H9 (cell line): ENCODE data around the gene UVRAG. TPM values are rescaled to one million over a fixed set of nuclear protein-coding genes. Genes with fewer than 3 reads are reported as not detected.

Source experiments
- DNase-seq: peaks from one replicate; pipeline ENCODE4 v3.0.0-alpha.2; 2017
- H2AFZ ChIP-seq: one replicate; pipeline ENCODE4 v1.6.1; 2013; ENCODE audit warnings: mild to moderate bottlenecking, low read length, control low read depth, moderate library complexity
- H2AK5ac ChIP-seq: 2 replicates; pipeline ENCODE4 v1.6.1; 2013; ENCODE audit warnings: low read length, control low read depth, mixed read lengths; ENCODE audit not compliant: insufficient read length
- H2BK120ac ChIP-seq: one replicate; pipeline ENCODE4 v1.6.1; 2013; ENCODE audit warnings: low read depth, mild to moderate bottlenecking, low read length, control low read depth, inconsistent platforms; ENCODE audit not compliant: poor library complexity, severe bottlenecking
- H2BK12ac ChIP-seq: 2 replicates; pipeline ENCODE4 v1.6.1; 2013; ENCODE audit warnings: low read length, control low read depth, mixed read lengths, low read depth; ENCODE audit not compliant: insufficient read length
- H2BK15ac ChIP-seq: 2 replicates; pipeline ENCODE4 v1.6.1; 2013; ENCODE audit warnings: low read depth, low read length, control low read depth
- H2BK20ac ChIP-seq: one replicate; pipeline ENCODE4 v1.6.1; 2013; ENCODE audit warnings: low read depth, mild to moderate bottlenecking, low read length, control low read depth, inconsistent platforms; ENCODE audit not compliant: poor library complexity, severe bottlenecking
- H2BK5ac ChIP-seq: 2 replicates; pipeline ENCODE4 v1.6.1; 2013; ENCODE audit warnings: low read length, control low read depth, mixed read lengths; ENCODE audit not compliant: insufficient read length
- H3K14ac ChIP-seq: 2 replicates; pipeline ENCODE4 v1.6.1; 2013; ENCODE audit warnings: low read length, control low read depth; ENCODE audit not compliant: insufficient read depth
- H3K18ac ChIP-seq: 2 replicates; pipeline ENCODE4 v1.6.1; 2013; ENCODE audit warnings: low read depth, mild to moderate bottlenecking, mixed read lengths, low read length, control low read depth; ENCODE audit not compliant: insufficient read length
- H3K23ac ChIP-seq: 2 replicates; pipeline ENCODE4 v1.6.1; 2013; ENCODE audit warnings: low read length, control low read depth, mixed read lengths, low read depth; ENCODE audit not compliant: insufficient read length
- H3K23me2 ChIP-seq: 2 replicates; pipeline ENCODE4 v1.6.1; 2013; ENCODE audit warnings: low read depth, mild to moderate bottlenecking, mixed read lengths, low read length, control low read depth; ENCODE audit not compliant: insufficient read length, poor library complexity, severe bottlenecking
- H3K27ac ChIP-seq: 2 replicates; pipeline ENCODE4 v1.5.1; 2013; ENCODE audit warnings: low read length, control low read depth, mixed read lengths, low read depth; ENCODE audit not compliant: insufficient read length
- H3K27me3 ChIP-seq: 2 replicates; pipeline ENCODE4 v1.6.1; 2013; ENCODE audit warnings: low read length, control low read depth, inconsistent platforms; ENCODE audit not compliant: insufficient read depth
- H3K4ac ChIP-seq: 2 replicates; pipeline ENCODE4 v1.6.1; 2013; ENCODE audit warnings: low read depth, mild to moderate bottlenecking, control low read depth, inconsistent platforms, low read length, moderate library complexity
- H3K4me1 ChIP-seq: 2 replicates; pipeline ENCODE4 v1.6.1; 2013; ENCODE audit warnings: low read length, control low read depth, inconsistent platforms; ENCODE audit not compliant: insufficient read depth
- H3K4me2 ChIP-seq: 2 replicates; pipeline ENCODE4 v1.6.1; 2013; ENCODE audit warnings: low read length, control low read depth, mixed read lengths; ENCODE audit not compliant: insufficient read length, insufficient read depth
- H3K56ac ChIP-seq: 2 replicates; pipeline ENCODE4 v1.6.1; 2013; ENCODE audit warnings: low read depth, mild to moderate bottlenecking, mixed read lengths, low read length, control low read depth; ENCODE audit not compliant: insufficient read length
- H3K79me1 ChIP-seq: 2 replicates; pipeline ENCODE4 v1.6.1; 2013; ENCODE audit warnings: low read depth, mild to moderate bottlenecking, moderate library complexity, low read length, control low read depth, inconsistent platforms; ENCODE audit not compliant: insufficient read depth, poor library complexity, severe bottlenecking
- H3K79me2 ChIP-seq: 2 replicates; pipeline ENCODE4 v1.6.1; 2013; ENCODE audit warnings: low read length, control low read depth, inconsistent platforms; ENCODE audit not compliant: insufficient read depth
- H3K9ac ChIP-seq: 2 replicates; pipeline ENCODE4 v1.6.1; 2013; ENCODE audit warnings: low read length, control low read depth, mixed read lengths; ENCODE audit not compliant: insufficient read length; ENCODE audit errors: extremely low read depth
- H3K9me3 ChIP-seq: one replicate; pipeline ENCODE4 v1.6.1; 2013; ENCODE audit warnings: low read depth, low read length, inconsistent platforms; ENCODE audit not compliant: control insufficient read depth
- H3T11ph ChIP-seq: one replicate; pipeline ENCODE4 v1.6.1; 2013; ENCODE audit warnings: mild to moderate bottlenecking, low read length, control low read depth, inconsistent platforms
- H4K20me1 ChIP-seq: one replicate; pipeline ENCODE4 v1.6.1; 2013; ENCODE audit not compliant: control insufficient read depth, insufficient read length, insufficient read depth
- H4K5ac ChIP-seq: 2 replicates; pipeline ENCODE4 v1.6.1; 2013; ENCODE audit warnings: low read depth, mild to moderate bottlenecking, mixed read lengths, low read length, control low read depth; ENCODE audit not compliant: insufficient read length
- H4K8ac ChIP-seq: replicated peaks from 2 replicates; pipeline ENCODE4 v1.6.1; 2013; ENCODE audit warnings: low read length, control low read depth, mixed read lengths, low read depth; ENCODE audit not compliant: insufficient read length
- H4K91ac ChIP-seq: 2 replicates; pipeline ENCODE4 v1.6.1; 2013; ENCODE audit warnings: low read depth, mild to moderate bottlenecking, moderate library complexity, mixed read lengths, low read length, control low read depth; ENCODE audit not compliant: insufficient read length
- H3K27ac Mint-ChIP-seq, 3 experiments: 2 replicates in 2 of 3; 3 replicates in 1 of 3; pipeline ENCODE4 v1.8.0; 2020 to 2021; ENCODE audit warnings: mixed read lengths in 3 of 3, mild to moderate bottlenecking in 1 of 3, moderate library complexity in 1 of 3
- H3K27me3 Mint-ChIP-seq: 2 replicates; pipeline ENCODE4 v1.8.0; 2021; ENCODE audit warnings: low read depth, mild to moderate bottlenecking, moderate library complexity, mixed read lengths
- H3K36me3 Mint-ChIP-seq, 3 experiments: 2 replicates in 2 of 3; 3 replicates in 1 of 3; pipeline ENCODE4 v1.8.0; 2020 to 2021; ENCODE audit warnings: low read depth in 3 of 3, mixed read lengths in 3 of 3; ENCODE audit not compliant: insufficient read depth in 1 of 3
- H3K4me1 Mint-ChIP-seq, 2 experiments: 2 replicates each; pipeline ENCODE4 v1.8.0; 2020; ENCODE audit warnings: mixed read lengths in 2 of 2
- H3K4me3 Mint-ChIP-seq, 2 experiments: 2 replicates in 1 of 2; 3 replicates in 1 of 2; pipeline ENCODE4 v1.8.0; 2020 to 2021; ENCODE audit warnings: mild to moderate bottlenecking in 2 of 2, mixed read lengths in 2 of 2, moderate library complexity in 1 of 2
- H3K9me3 Mint-ChIP-seq, 2 experiments: 2 replicates in 1 of 2; 3 replicates in 1 of 2; pipeline ENCODE4 v1.8.0; 2020; ENCODE audit warnings: mild to moderate bottlenecking in 2 of 2, mixed read lengths in 2 of 2, moderate library complexity in 1 of 2
- WGBS: extraction: QIAGEN DNeasy Blood & Tissue Kit; methylation state at CpG from one replicate; pipeline ENCODE4 v1.1.7; 2013; ENCODE audit warnings: missing lambda C conversion rate, low lambda C conversion rate, mixed read lengths; ENCODE audit not compliant: insufficient read length; ENCODE audit errors: extremely low coverage; 5-methylcytosine and 5-hydroxymethylcytosine counted together
- total RNA-seq: library from RNA; stranded (reverse); gene quantifications from 2 replicates; pipeline ENCODE4 v1.2.1, GENCODE V29; 2021
- TF ChIP-seq, protein P1 (sequence below): fragments of 200-600 bp; sonication (generic); conservative IDR thresholded peaks from 3 replicates; pipeline ENCODE4 v1.8.0; 2021; ENCODE audit warnings: antibody characterized with exemption, mild to moderate bottlenecking

UVRAG gene
- total RNA-seq, 1 experiment from 2014 or later: 18.5 TPM

DNA sequence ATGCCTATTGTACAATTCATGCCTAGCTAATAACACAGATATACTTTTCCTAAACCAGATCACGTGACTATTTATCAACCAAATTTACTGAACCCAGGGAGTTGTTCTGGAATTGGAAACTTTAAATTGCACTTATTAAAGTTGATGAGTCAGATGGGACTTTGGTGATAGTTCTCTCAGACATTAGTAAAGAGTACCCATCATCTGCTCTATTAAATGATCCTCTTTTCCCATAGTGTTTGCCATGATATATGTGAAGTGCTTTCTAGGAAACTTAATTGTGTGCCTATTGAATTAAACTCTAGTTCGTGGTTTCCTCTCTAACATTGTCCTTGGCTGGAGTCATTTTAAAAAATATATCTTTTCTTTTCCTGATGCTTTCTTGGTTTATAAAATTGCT lies 99.0 kb downstream of the UVRAG start:
- no peak overlapping the region for H3K27ac ChIP-seq
- TF ChIP-seq, protein P1, sequence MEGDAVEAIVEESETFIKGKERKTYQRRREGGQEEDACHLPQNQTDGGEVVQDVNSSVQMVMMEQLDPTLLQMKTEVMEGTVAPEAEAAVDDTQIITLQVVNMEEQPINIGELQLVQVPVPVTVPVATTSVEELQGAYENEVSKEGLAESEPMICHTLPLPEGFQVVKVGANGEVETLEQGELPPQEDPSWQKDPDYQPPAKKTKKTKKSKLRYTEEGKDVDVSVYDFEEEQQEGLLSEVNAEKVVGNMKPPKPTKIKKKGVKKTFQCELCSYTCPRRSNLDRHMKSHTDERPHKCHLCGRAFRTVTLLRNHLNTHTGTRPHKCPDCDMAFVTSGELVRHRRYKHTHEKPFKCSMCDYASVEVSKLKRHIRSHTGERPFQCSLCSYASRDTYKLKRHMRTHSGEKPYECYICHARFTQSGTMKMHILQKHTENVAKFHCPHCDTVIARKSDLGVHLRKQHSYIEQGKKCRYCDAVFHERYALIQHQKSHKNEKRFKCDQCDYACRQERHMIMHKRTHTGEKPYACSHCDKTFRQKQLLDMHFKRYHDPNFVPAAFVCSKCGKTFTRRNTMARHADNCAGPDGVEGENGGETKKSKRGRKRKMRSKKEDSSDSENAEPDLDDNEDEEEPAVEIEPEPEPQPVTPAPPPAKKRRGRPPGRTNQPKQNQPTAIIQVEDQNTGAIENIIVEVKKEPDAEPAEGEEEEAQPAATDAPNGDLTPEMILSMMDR: no peak
- H3K27me3 Mint-ChIP-seq: no peaks in the 10 kb centered on the region
- H3K9ac ChIP-seq: no peak overlapping the region
- H4K5ac ChIP-seq: no peak overlapping the region
- H3K4ac ChIP-seq: no peak overlapping the region
- H2BK5ac ChIP-seq: no peak overlapping the region
- no peak overlapping the region for H2AK5ac ChIP-seq
- no peaks in the 10 kb centered on the region for H3K27me3 ChIP-seq
- no peaks in the 10 kb centered on the region for H3K79me2 ChIP-seq
- no peak for DNase-seq
- no peaks in the 10 kb centered on the region for H3K4me1 Mint-ChIP-seq
- no peak overlapping the region for H3K18ac ChIP-seq
- H4K20me1 ChIP-seq: no peaks in the 10 kb centered on the region
- no peaks in the 10 kb centered on the region for H3K79me1 ChIP-seq
- no peak overlapping the region for H3K4me2 ChIP-seq
- no CpG with 5 or more reads among the region's 2 CpGs for WGBS
- no peak overlapping the region for H3K14ac ChIP-seq
- H3T11ph ChIP-seq: no peak overlapping the region
- H3K9me3 ChIP-seq: no peaks in the 10 kb centered on the region
- H3K23me2 ChIP-seq: no peaks in the 10 kb centered on the region
- no peak overlapping the region for H2BK15ac ChIP-seq
- H3K27ac Mint-ChIP-seq: no peak overlapping the region
- no peaks in the 10 kb centered on the region for H3K4me1 ChIP-seq
- no peaks in the 10 kb centered on the region for H3K9me3 Mint-ChIP-seq
- no peaks in the 10 kb centered on the region for H3K36me3 Mint-ChIP-seq
- H2BK20ac ChIP-seq: no peak overlapping the region
- H2BK12ac ChIP-seq: no peak overlapping the region
- H3K56ac ChIP-seq: no peak overlapping the region
- no peak overlapping the region for H2BK120ac ChIP-seq
- H3K4me3 Mint-ChIP-seq: no peak overlapping the region
- H3K23ac ChIP-seq: no peak overlapping the region
- no peak overlapping the region for H2AFZ ChIP-seq
- H4K8ac ChIP-seq: no peak overlapping the region
- H4K91ac ChIP-seq: no peak overlapping the region
